WTC11 (cell line): ENCODE results near the gene LSM4. TPM values are rescaled to one million over a fixed set of nuclear protein-coding genes. Genes with fewer than 3 reads are reported as not detected.

Source experiments
- ATAC-seq: fragments of 200-7000 bp; cut with Tn5 transposase; 2 replicates; pipeline ENCODE4 v1.10.0; 2021; ENCODE audit warnings: mild to moderate bottlenecking, moderate library complexity
- CTCF ChIA-PET: fragments of 300-600 bp; sonication (Branson Sonifier 250); formaldehyde crosslinking; loops from one replicate; lab custom pipeline; 2021; ENCODE audit warnings: antibody characterized with exemption; lab: Charles Lee
- POLR2A ChIA-PET: fragments of 350-600 bp; sonication (Branson Sonifier 250); formaldehyde crosslinking; loops from one replicate; lab custom pipeline; 2021; ENCODE audit warnings: antibody characterized with exemption; lab: Charles Lee
- DNase-seq: peaks from one replicate; pipeline ENCODE4 v3.0.0; 2021; ENCODE audit warnings: low spot score
- H3K27ac Mint-ChIP-seq: 2 replicates; pipeline ENCODE4 v1.8.0; 2021; ENCODE audit warnings: mixed read lengths
- H3K27me3 Mint-ChIP-seq: 2 replicates; pipeline ENCODE4 v1.8.0; 2021; ENCODE audit warnings: low read depth, mild to moderate bottlenecking, moderate library complexity, mixed read lengths
- H3K36me3 Mint-ChIP-seq: 2 replicates; pipeline ENCODE4 v1.8.0; 2021; ENCODE audit warnings: mixed read lengths
- H3K4me1 Mint-ChIP-seq: 2 replicates; pipeline ENCODE4 v1.8.0; 2022; ENCODE audit warnings: mixed read lengths
- H3K4me3 Mint-ChIP-seq: 2 replicates; pipeline ENCODE4 v1.8.0; 2021; ENCODE audit warnings: mild to moderate bottlenecking, moderate library complexity, mixed read lengths
- H3K9me3 Mint-ChIP-seq: 2 replicates; pipeline ENCODE4 v1.8.0; 2021; ENCODE audit warnings: mixed read lengths
- CBFB ChIP-seq: sonication (generic); formaldehyde crosslinking; IDR thresholded peaks from 2 replicates; pipeline ENCODE4 v1.8.1; 2022; ENCODE audit warnings: mild to moderate bottlenecking, low read depth, missing genetic modification reagents
- E2F1 ChIP-seq: sonication (generic); formaldehyde crosslinking; IDR thresholded peaks from 2 replicates; pipeline ENCODE4 v1.8.0; 2022; ENCODE audit warnings: mild to moderate bottlenecking, missing genetic modification reagents
- EMX1 ChIP-seq: fragments of 250-450 bp; sonication (Bioruptor Pico); IDR thresholded peaks from 2 replicates; pipeline ENCODE4 v1.8.0; 2021; ENCODE audit warnings: mild to moderate bottlenecking
- IRF2 ChIP-seq: sonication (generic); formaldehyde crosslinking; IDR thresholded peaks from 2 replicates; pipeline ENCODE4 v1.8.0; 2022; ENCODE audit warnings: low read depth, missing genetic modification reagents, borderline replicate concordance
- MLX ChIP-seq: sonication (generic); formaldehyde crosslinking; IDR thresholded peaks from 2 replicates; pipeline ENCODE4 v1.8.1; 2023; ENCODE audit warnings: mild to moderate bottlenecking, missing genetic modification reagents, moderate library complexity
- NFE2L1 ChIP-seq: sonication (generic); formaldehyde crosslinking; IDR thresholded peaks from 2 replicates; pipeline ENCODE4 v1.8.1; 2023; ENCODE audit warnings: missing genetic modification reagents
- TEAD1 ChIP-seq: sonication (generic); formaldehyde crosslinking; IDR thresholded peaks from 2 replicates; pipeline ENCODE4 v1.8.0; 2022; ENCODE audit warnings: mild to moderate bottlenecking, missing genetic modification reagents
- ZBTB21 ChIP-seq: sonication (generic); formaldehyde crosslinking; IDR thresholded peaks from 2 replicates; pipeline ENCODE4 v1.8.1; 2023; ENCODE audit warnings: mild to moderate bottlenecking, missing genetic modification reagents, borderline replicate concordance
- ZNF121 ChIP-seq: sonication (generic); formaldehyde crosslinking; IDR thresholded peaks from 2 replicates; pipeline ENCODE4 v1.8.0; 2023; ENCODE audit warnings: missing genetic modification reagents
- ZNF138 ChIP-seq: sonication (generic); formaldehyde crosslinking; conservative IDR thresholded peaks from 2 replicates; pipeline ENCODE4 v1.8.1; 2022; ENCODE audit warnings: mild to moderate bottlenecking, moderate library complexity, missing genetic modification reagents
- ZNF232 ChIP-seq: sonication (generic); formaldehyde crosslinking; IDR thresholded peaks from 2 replicates; pipeline ENCODE4 v1.8.0; 2022; ENCODE audit warnings: mild to moderate bottlenecking, missing genetic modification reagents
- ZNF423 ChIP-seq: fragments of 250-450 bp; sonication (Bioruptor Pico); IDR thresholded peaks from 2 replicates; pipeline ENCODE4 v2.1.2; 2022; ENCODE audit warnings: mild to moderate bottlenecking, moderate library complexity
- total RNA-seq: library from RNA; stranded (reverse); gene quantifications from 3 replicates; pipeline ENCODE4 v1.2.3, GENCODE V29; 2021
- TF ChIP-seq, protein P1 (sequence below): sonication (generic); formaldehyde crosslinking; IDR thresholded peaks from 2 replicates; pipeline ENCODE4 v1.8.1; 2023; ENCODE audit warnings: mild to moderate bottlenecking, missing genetic modification reagents
- TF ChIP-seq, protein P2 (sequence below): sonication (generic); formaldehyde crosslinking; IDR thresholded peaks from 2 replicates; pipeline ENCODE4 v1.8.1; 2023; ENCODE audit warnings: mild to moderate bottlenecking, missing genetic modification reagents, moderate library complexity
- TF ChIP-seq, protein P3 (sequence below): sonication (generic); formaldehyde crosslinking; IDR thresholded peaks from 2 replicates; pipeline ENCODE4 v1.8.1; 2023; ENCODE audit warnings: mild to moderate bottlenecking, missing genetic modification reagents, borderline replicate concordance

LSM4 gene
- total RNA-seq, 1 experiment from 2014 or later = 373 TPM

GRCh38 chr19:18346091-18346490 lies 23.2 kb upstream of the LSM4 start:
- ChIA-PET CTCF (interaction anchor here (0.6 to 5.0 kb wide), 11 partner anchors 17 to 113 kb away, joined by 3 to 28 read pairs (median 7); partner anchors contain the start of gene GDF15), POLR2A (interaction anchor here (0.6 to 3.6 kb wide), 4 partner anchors 42 to 72 kb away, joined by 3 to 18 read pairs (median 5); partner anchors contain the start of gene JUND)
- Mint-ChIP-seq H3K4me3 (peak overlapping the region; percentile 26; the same call in 1 of the 2 replicates), H3K27ac (peak overlapping the region; percentile 93), H3K36me3 (peaks cover 22% of the 10 kb centered on the region), H3K27me3 (no peaks in the 10 kb centered on the region), H3K9me3 (no peaks in the 10 kb centered on the region), H3K4me1 (peaks cover 53% of the 10 kb centered on the region)
- ATAC-seq = peak; percentile 61
- peak; percentile 31 for DNase-seq
- no peak for TF ChIP-seq ZNF232 (CRISPR knock-in tag)
- TF ChIP-seq MLX = no peak
- TF ChIP-seq TEAD1 (CRISPR knock-in tag) = 0 out of 2 replicates have a peak, but pooled peaks have one; percentile 32
- TF ChIP-seq ZNF423 (CRISPR knock-in tag) = peak; percentile 70

- DNase-seq (no peak), ATAC-seq (no peak)
- POLR2A ChIA-PET = interaction anchor here (0.6 to 3.6 kb wide), 4 partner anchors 43 to 337 kb away, joined by 3 to 18 read pairs (median 4); partner anchors contain the start of gene JUND
- TF ChIP-seq ZNF121 (CRISPR knock-in tag) = peak; percentile 42; the same call in 1 of the 2 replicates
- TF ChIP-seq, protein P1, sequence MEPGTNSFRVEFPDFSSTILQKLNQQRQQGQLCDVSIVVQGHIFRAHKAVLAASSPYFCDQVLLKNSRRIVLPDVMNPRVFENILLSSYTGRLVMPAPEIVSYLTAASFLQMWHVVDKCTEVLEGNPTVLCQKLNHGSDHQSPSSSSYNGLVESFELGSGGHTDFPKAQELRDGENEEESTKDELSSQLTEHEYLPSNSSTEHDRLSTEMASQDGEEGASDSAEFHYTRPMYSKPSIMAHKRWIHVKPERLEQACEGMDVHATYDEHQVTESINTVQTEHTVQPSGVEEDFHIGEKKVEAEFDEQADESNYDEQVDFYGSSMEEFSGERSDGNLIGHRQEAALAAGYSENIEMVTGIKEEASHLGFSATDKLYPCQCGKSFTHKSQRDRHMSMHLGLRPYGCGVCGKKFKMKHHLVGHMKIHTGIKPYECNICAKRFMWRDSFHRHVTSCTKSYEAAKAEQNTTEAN (CRISPR knock-in tag) = no peak
- H3K27ac Mint-ChIP-seq = peak overlapping the region; percentile 91
- H3K9me3 Mint-ChIP-seq = no peaks in the 10 kb centered on the region
- H3K36me3 Mint-ChIP-seq = peaks cover 18% of the 10 kb centered on the region
- H3K4me1 Mint-ChIP-seq = peaks cover 53% of the 10 kb centered on the region
- CTCF ChIA-PET = interaction anchor here (0.8 to 5.0 kb wide), 12 partner anchors 17 to 137 kb away, joined by 3 to 28 read pairs (median 6); partner anchors contain the start of gene GDF15
- no peak overlapping the region for H3K4me3 Mint-ChIP-seq
- no peaks in the 10 kb centered on the region for H3K27me3 Mint-ChIP-seq
These were observed 22.4 kb upstream of the LSM4 start for GRCh38 chr19:18345296-18345695.

DNA sequence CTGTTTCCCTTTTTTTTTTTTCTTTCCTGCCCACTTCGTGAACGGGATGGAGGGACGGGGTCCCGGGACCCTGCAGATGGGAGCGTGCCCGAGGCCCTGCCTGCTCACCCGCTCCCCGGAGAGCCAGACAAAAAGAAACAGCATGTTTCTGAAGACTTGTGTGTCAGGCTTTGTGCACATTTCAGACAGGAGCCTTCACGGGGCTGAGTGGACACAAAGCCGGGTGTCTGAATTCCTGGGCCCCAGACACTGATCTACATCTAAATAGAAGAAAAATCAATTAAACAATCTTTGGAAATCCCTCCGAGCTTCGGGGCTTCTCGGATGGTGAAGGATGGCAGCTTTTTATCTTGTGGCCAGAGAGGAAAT lies 21.7 kb upstream of the LSM4 start:
- Mint-ChIP-seq H3K4me3 (peak overlapping the region; percentile 23; the same call in 1 of the 2 replicates), H3K27me3 (no peaks in the 10 kb centered on the region), H3K36me3 (peaks cover 16% of the 10 kb centered on the region), H3K27ac (peak overlapping the region; percentile 91), H3K4me1 (peaks cover 56% of the 10 kb centered on the region), H3K9me3 (no peaks in the 10 kb centered on the region)
- ChIA-PET POLR2A (interaction anchor here (0.6 to 3.6 kb wide), 2 partner anchors 63 to 66 kb away, joined by 4 to 18 read pairs; partner anchors contain the start of gene JUND), CTCF (interaction anchor here (0.9 to 5.0 kb wide), 12 partner anchors 16 to 136 kb away, joined by 3 to 28 read pairs (median 6); partner anchors contain the start of gene GDF15)
- no peak for TF ChIP-seq EMX1 (CRISPR knock-in tag)
- peak; percentile 38 for TF ChIP-seq ZNF423 (CRISPR knock-in tag)
- no peak for TF ChIP-seq ZBTB21
- ATAC-seq = no peak
- DNase-seq = no peak

GRCh38 chr19:18342090-18342632 lies 19.3 kb upstream of the LSM4 start:
- Mint-ChIP-seq H3K4me3 (peak overlapping the region; percentile 79), H3K36me3 (peaks cover 7% of the 10 kb centered on the region), H3K4me1 (peaks cover 51% of the 10 kb centered on the region), H3K27ac (peak overlapping the region; percentile 78), H3K27me3 (no peaks in the 10 kb centered on the region), H3K9me3 (no peaks in the 10 kb centered on the region)
- ATAC-seq (no peak), DNase-seq (no peak)
- TF ChIP-seq IRF2 (CRISPR knock-in tag) (no peak), NFE2L1 (no peak), E2F1 (CRISPR knock-in tag) (no peak), ZNF138 (CRISPR knock-in tag) (no peak), CBFB (no peak), TEAD1 (CRISPR knock-in tag) (no peak)
- TF ChIP-seq, protein P2, sequence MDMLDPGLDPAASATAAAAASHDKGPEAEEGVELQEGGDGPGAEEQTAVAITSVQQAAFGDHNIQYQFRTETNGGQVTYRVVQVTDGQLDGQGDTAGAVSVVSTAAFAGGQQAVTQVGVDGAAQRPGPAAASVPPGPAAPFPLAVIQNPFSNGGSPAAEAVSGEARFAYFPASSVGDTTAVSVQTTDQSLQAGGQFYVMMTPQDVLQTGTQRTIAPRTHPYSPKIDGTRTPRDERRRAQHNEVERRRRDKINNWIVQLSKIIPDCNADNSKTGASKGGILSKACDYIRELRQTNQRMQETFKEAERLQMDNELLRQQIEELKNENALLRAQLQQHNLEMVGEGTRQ = no peak
- TF ChIP-seq, protein P3, sequence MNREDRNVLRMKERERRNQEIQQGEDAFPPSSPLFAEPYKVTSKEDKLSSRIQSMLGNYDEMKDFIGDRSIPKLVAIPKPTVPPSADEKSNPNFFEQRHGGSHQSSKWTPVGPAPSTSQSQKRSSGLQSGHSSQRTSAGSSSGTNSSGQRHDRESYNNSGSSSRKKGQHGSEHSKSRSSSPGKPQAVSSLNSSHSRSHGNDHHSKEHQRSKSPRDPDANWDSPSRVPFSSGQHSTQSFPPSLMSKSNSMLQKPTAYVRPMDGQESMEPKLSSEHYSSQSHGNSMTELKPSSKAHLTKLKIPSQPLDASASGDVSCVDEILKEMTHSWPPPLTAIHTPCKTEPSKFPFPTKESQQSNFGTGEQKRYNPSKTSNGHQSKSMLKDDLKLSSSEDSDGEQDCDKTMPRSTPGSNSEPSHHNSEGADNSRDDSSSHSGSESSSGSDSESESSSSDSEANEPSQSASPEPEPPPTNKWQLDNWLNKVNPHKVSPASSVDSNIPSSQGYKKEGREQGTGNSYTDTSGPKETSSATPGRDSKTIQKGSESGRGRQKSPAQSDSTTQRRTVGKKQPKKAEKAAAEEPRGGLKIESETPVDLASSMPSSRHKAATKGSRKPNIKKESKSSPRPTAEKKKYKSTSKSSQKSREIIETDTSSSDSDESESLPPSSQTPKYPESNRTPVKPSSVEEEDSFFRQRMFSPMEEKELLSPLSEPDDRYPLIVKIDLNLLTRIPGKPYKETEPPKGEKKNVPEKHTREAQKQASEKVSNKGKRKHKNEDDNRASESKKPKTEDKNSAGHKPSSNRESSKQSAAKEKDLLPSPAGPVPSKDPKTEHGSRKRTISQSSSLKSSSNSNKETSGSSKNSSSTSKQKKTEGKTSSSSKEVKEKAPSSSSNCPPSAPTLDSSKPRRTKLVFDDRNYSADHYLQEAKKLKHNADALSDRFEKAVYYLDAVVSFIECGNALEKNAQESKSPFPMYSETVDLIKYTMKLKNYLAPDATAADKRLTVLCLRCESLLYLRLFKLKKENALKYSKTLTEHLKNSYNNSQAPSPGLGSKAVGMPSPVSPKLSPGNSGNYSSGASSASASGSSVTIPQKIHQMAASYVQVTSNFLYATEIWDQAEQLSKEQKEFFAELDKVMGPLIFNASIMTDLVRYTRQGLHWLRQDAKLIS (CRISPR knock-in tag) = no peak
- ChIA-PET CTCF (interaction anchor here (0.6 to 2.5 kb wide), 9 partner anchors 14 to 221 kb away, joined by 3 to 13 read pairs (median 5); partner anchors contain the start of genes JUND and SSBP4), POLR2A (interaction anchor here (1.1 to 1.7 kb wide), 3 partner anchors 14 to 60 kb away, joined by 3 to 5 read pairs (median 4); no protein-coding TSS in a partner anchor)
